ENCODE measurements around the gene NEB. TPM values are rescaled to one million over a fixed set of nuclear protein-coding genes. Genes with fewer than 3 reads are reported as not detected.

NEB gene
- total and polyA plus RNA-seq, 9 donors, result 0.18 to 1.8 (median 0.26) TPM

GRCh38 chr2:151623631-151624030 lies 110.6 kb downstream of the NEB start:
- Histone ChIP-seq H3K4me1 (ENCODE audit: insufficient read depth) (no peaks in the 10 kb centered on the region), H3K9me3 (no peaks in the 10 kb centered on the region), H3K27ac (no peak overlapping the region), H3K36me3 (no peaks in the 10 kb centered on the region), H3K27me3 (no peaks in the 10 kb centered on the region), H3K4me3 (no peak overlapping the region)
- intact Hi-C loops (cut with DNase I), result no loop called here
- TF ChIP-seq POLR2A (IDR thresholded peaks at IDR 0.05) (no peak), EP300 (IDR thresholded peaks at IDR 0.05) (no peak), CTCF (IDR thresholded peaks at IDR 0.05) (no peak)
- no peak for DNase-seq

GRCh38 chr2:151620761-151621160 lies 113.5 kb downstream of the NEB start:
- no peak overlapping the region for H3K4me3 ChIP-seq
- intact Hi-C loops (cut with DNase I), result no loop called here
- 77 to 95% (median 90%) methylated on average over 3 of the region's 3 CpGs for WGBS, 3 donors
- H3K9me3 ChIP-seq, result no peaks in the 10 kb centered on the region
- H3K27me3 ChIP-seq, result no peaks in the 10 kb centered on the region
- TF ChIP-seq POLR2A (IDR thresholded peaks at IDR 0.05) (no peak), EP300 (IDR thresholded peaks at IDR 0.05) (no peak), CTCF (IDR thresholded peaks at IDR 0.05) (no peak)
- no peak for DNase-seq
- H3K36me3 ChIP-seq, result no peaks in the 10 kb centered on the region
- no peak overlapping the region for H3K27ac ChIP-seq
- no peaks in the 10 kb centered on the region for H3K4me1 ChIP-seq (ENCODE audit: insufficient read depth)

- intact Hi-C loops (cut with DNase I), result loop anchor here in 1 of 4 donors (10.0 kb wide), 1 partner anchor 255 kb away; no protein-coding TSS in a partner anchor
- no peaks in the 10 kb centered on the region for H3K27me3 ChIP-seq
- TF ChIP-seq EP300 (IDR thresholded peaks at IDR 0.05), result no peak
- no peak for TF ChIP-seq CTCF (IDR thresholded peaks at IDR 0.05)
- TF ChIP-seq POLR2A (IDR thresholded peaks at IDR 0.05), result no peak
- WGBS, 3 donors, result 47 to 59% (median 54%) methylated on average over 13 of the region's 13 CpGs
- H3K9me3 ChIP-seq, result no peaks in the 10 kb centered on the region
- no peak overlapping the region for H3K4me3 ChIP-seq
- no peaks in the 10 kb centered on the region for H3K4me1 ChIP-seq (ENCODE audit: insufficient read depth)
- H3K27ac ChIP-seq, result no peak overlapping the region
- DNase-seq, result no peak
- H3K36me3 ChIP-seq, result no peaks in the 10 kb centered on the region
Measured at GRCh38 chr2:151619337-151619989, 114.8 kb downstream of the NEB start.

- no peaks in the 10 kb centered on the region for H3K4me1 ChIP-seq (ENCODE audit: insufficient read depth)
- no peak for DNase-seq
- no peaks in the 10 kb centered on the region for H3K27me3 ChIP-seq
- H3K9me3 ChIP-seq, result no peaks in the 10 kb centered on the region
- intact Hi-C loops (cut with DNase I), result loop anchor here in 1 of 4 donors (10.0 kb wide), 1 partner anchor 258 kb away; no protein-coding TSS in a partner anchor
- WGBS, 3 donors, result 86 to 95% (median 87%) methylated on average over 2 of the region's 2 CpGs
- TF ChIP-seq POLR2A (IDR thresholded peaks at IDR 0.05) (no peak), CTCF (IDR thresholded peaks at IDR 0.05) (no peak), EP300 (IDR thresholded peaks at IDR 0.05) (no peak)
- H3K27ac ChIP-seq, result no peak overlapping the region
- H3K36me3 ChIP-seq, result no peaks in the 10 kb centered on the region
- no peak overlapping the region for H3K4me3 ChIP-seq
Measured at GRCh38 chr2:151616760-151617339, 117.4 kb downstream of the NEB start.
